ENCODE measurements around the gene LAIR1.

- peak; percentile 68 to 86 (median 80) for TF ChIP-seq CTCF (IDR thresholded peaks at IDR 0.05)
- no peak for TF ChIP-seq EP300 (IDR thresholded peaks at IDR 0.05; ENCODE audit: low read depth)
- no peak for TF ChIP-seq POLR2A (IDR thresholded peaks at IDR 0.05)
- no peak for TF ChIP-seq POLR2AphosphoS5 (IDR thresholded peaks at IDR 0.05)
Measured at GRCh38 chr19:54325194-54325621, 39.5 kb downstream of the LAIR1 start.
